Erythroblast (primary cell): ENCODE data around the gene DYRK1B.

ENCODE experiments used
- GATA1 ChIP-seq: IDR thresholded peaks from 2 replicates; pipeline ENCODE4 v1.6.1; 2011; ENCODE audit warnings: low read depth, mild to moderate bottlenecking, control low read depth, low read length, moderate library complexity
- POLR2A ChIP-seq: IDR thresholded peaks from 2 replicates; pipeline ENCODE4 v1.6.1; 2011; ENCODE audit warnings: mild to moderate bottlenecking, low read length

GRCh38 chr19:39852882-39853281, 18.9 kb upstream of the DYRK1B start:
- TF ChIP-seq POLR2A (no peak), GATA1 (no peak)
